Pancreas (tissue), 10 donors: ENCODE data around the gene GHRHR. TPM values are rescaled to one million over a fixed set of nuclear protein-coding genes. Genes with fewer than 3 reads are reported as not detected.

Source experiments
- ATAC-seq, 4 donors: fragments of 200-7000 bp; cut with Tn5 transposase; one replicate each; pipeline versions ENCODE4 v1.8.0 to v1.9.1; 2020; ENCODE audit warnings: mild to moderate bottlenecking in 4 of 4, moderate library complexity in 4 of 4
- DNase-seq, 6 donors: peaks; one replicate each; pipeline ENCODE4 v3.0.0-alpha.2; 2020
- FAIRE-seq: peaks from 2 replicates; lab custom pipeline; 2012; peaks lifted over from hg19 to GRCh38; lab: Jason Lieb, UNC
- H3K27ac ChIP-seq, 4 donors: fragments of 200-600 bp; sonication (generic); 1 replicate in 3 of 4; 2 replicates in 1 of 4; pipeline versions ENCODE4 v1.5.0 to v1.8.0; 2020
- H3K27me3 ChIP-seq, 4 donors: fragments of 200-600 bp; one replicate each; pipeline ENCODE4 v1.8.0; 2021
- H3K36me3 ChIP-seq, 3 donors: fragments of 200-600 bp; sonication (generic) in 1 of 3; one replicate each; pipeline versions ENCODE4 v1.5.0 to v1.8.0; 2020 to 2021
- H3K4me1 ChIP-seq, 3 donors: fragments of 200-600 bp; one replicate each; pipeline ENCODE4 v1.8.0; 2021
- H3K4me3 ChIP-seq, 4 donors: fragments of 200-600 bp; sonication (generic) in 2 of 4; one replicate each; pipeline versions ENCODE4 v1.5.0 to v1.8.0; 2020 to 2021
- H3K9me3 ChIP-seq, 4 donors: fragments of 200-600 bp; one replicate each; pipeline ENCODE4 v1.8.0; 2021
- WGBS, 2 donors: extraction: QIAGEN DNeasy Blood & Tissue Kit; methylation state at CpG; one replicate each; pipeline ENCODE4 v1.1.7; 2013; 5-methylcytosine and 5-hydroxymethylcytosine counted together
- intact Hi-C, 3 donors: fragments of 100-400 bp; cut with DNase I; formaldehyde crosslinking; loops; one replicate each; pipeline versions ENCODE4 v1.11.1 to v1.14.2; 2022
- polyA plus RNA-seq, 2 donors: library from polyadenylated mRNA; stranded (reverse); fragments of 200-250 nt; gene quantifications; one replicate each; pipeline ENCODE4 v1.2.3, GENCODE V29; 2013
- total RNA-seq, 6 donors: library from RNA; stranded (reverse); fragmentation: NEBNext Ultra II Directional in 4 of 6; extraction: Animal tissue kit (Norgen Biotek cat#: 25700) in 4 of 6; gene quantifications; one replicate each; pipeline versions ENCODE4 v1.2.1 to v1.2.4, GENCODE V29; 2021 to 2023
- TF ChIP-seq, protein P1 (sequence below), 4 donors: fragments of 200-600 bp; sonication (generic) in 3 of 4; IDR thresholded peaks; one replicate each; pipeline versions ENCODE4 v1.5.0 to v1.8.0; 2021; ENCODE audit warnings: antibody characterized with exemption in 4 of 4
- donor health status: healthy with polysubstance abuse.
- donor health status: DM: no; HTN: no; CAD: no; lungs with moderate emphysema.
- donor health status: DM: no; HTN: no; CAD: no.
- donor health status: control.
- donor health status: control.
- donor health status: Bipolar disorder and iron deficiency.
- donor health status: DM: yes; HTN: yes; CAD: no.
- donor health status: DM: no; HTN: no; CAD: no.
- donor health status: DM: no; HTN: no; CAD: no.
- donor health status: DM: yes; HTN: yes; CAD: no.

The GHRHR gene
- total and polyA plus RNA-seq, 8 donors, result 0.34 to 0.55 (median 0.47) TPM; not detected in 5

DNA sequence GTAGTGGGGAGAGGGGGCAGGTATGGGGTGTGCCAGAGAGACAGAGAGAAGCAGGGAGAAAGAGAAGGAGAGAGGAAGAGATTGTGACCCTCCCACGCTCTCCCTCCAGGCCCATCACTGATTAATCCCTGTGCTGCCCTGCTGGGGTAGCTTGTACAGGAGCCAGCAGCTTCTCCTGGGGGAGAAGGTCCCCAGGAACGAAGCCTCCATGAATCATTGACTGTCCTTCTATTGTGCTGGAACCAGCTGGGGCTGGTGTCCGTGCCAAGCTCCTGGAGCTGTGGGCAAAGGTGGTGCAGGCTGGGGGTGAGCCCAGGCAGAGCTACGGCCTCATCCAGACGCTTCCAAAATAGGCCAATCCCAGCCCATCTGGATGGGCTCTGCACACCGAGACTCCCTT is 31.2 kb upstream of the GHRHR start:
- TF ChIP-seq, protein P1, sequence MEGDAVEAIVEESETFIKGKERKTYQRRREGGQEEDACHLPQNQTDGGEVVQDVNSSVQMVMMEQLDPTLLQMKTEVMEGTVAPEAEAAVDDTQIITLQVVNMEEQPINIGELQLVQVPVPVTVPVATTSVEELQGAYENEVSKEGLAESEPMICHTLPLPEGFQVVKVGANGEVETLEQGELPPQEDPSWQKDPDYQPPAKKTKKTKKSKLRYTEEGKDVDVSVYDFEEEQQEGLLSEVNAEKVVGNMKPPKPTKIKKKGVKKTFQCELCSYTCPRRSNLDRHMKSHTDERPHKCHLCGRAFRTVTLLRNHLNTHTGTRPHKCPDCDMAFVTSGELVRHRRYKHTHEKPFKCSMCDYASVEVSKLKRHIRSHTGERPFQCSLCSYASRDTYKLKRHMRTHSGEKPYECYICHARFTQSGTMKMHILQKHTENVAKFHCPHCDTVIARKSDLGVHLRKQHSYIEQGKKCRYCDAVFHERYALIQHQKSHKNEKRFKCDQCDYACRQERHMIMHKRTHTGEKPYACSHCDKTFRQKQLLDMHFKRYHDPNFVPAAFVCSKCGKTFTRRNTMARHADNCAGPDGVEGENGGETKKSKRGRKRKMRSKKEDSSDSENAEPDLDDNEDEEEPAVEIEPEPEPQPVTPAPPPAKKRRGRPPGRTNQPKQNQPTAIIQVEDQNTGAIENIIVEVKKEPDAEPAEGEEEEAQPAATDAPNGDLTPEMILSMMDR (IDR thresholded peaks at IDR 0.05), result no peak
- intact Hi-C loops, result no loop called here
- WGBS, 2 donors, result 58 to 65% methylated on average over 6 of the region's 6 CpGs
- H3K9me3 ChIP-seq, result no peaks in the 10 kb centered on the region
- FAIRE-seq (no peak), DNase-seq (peak; percentile 15 to 78 (median 67)), ATAC-seq (peak; percentile 47 to 63 (median 57))
- no peaks in the 10 kb centered on the region for H3K27me3 ChIP-seq
- H3K36me3 ChIP-seq, result no peaks in the 10 kb centered on the region
- no peak overlapping the region for H3K4me3 ChIP-seq
- no peaks in the 10 kb centered on the region for H3K4me1 ChIP-seq
- peak overlapping the region; percentile 75 to 84 (median 77) for H3K27ac ChIP-seq

DNA sequence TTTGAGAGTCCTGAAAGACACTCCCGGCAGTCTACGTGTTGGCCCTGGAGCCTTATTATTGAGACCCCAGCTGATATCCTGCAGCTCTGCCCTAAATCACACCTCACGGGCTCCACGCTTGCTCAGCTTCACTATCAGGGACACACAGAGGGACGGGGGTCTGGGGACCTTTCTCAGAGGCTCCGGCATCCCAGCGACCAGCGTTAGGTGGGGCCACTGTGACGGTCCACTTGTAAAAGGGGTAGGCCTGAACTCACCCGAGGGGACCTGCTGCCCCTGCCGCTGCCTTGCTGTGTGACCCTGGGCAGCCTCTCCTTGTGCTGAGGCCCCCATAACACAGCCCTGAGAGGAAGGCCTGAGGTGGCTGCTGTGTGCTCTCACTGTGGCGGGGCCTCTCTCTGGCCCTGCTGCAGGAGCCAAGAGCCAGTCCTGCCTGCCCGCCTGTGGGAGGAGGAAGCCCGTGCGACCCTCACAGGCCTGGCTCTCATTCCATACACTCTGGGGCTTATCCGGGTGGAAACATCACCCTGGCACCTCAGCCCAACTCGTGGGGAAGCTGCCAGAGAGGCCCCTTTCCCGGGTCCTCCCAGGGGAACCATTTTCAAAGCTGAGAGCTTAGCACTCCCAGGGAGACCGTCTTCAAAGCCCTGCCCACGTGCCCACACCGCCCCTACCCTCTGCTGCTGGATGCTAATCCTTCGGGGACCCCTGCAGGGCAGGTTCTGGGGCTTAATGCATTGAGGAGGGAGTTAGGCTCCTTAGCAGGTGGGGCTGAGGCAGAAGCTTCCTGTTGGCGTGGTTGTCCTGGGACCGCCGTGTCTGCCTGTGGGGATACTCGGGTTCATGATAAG is 30.4 kb upstream of the GHRHR start:
- TF ChIP-seq, protein P1 (IDR thresholded peaks at IDR 0.05), result no peak
- FAIRE-seq (no peak), ATAC-seq (no peak), DNase-seq (peak in 3 of 6 donors; percentile 13 to 64 (median 53))
- Histone ChIP-seq H3K36me3 (no peaks in the 10 kb centered on the region), H3K4me3 (no peak overlapping the region), H3K27me3 (no peaks in the 10 kb centered on the region), H3K9me3 (no peaks in the 10 kb centered on the region), H3K27ac (peak overlapping the region; percentile 75 to 84 (median 77)), H3K4me1 (no peaks in the 10 kb centered on the region)
- 74% methylated on average over 26 of the region's 26 CpGs for WGBS, 2 donors
- intact Hi-C loops, result no loop called here

DNA sequence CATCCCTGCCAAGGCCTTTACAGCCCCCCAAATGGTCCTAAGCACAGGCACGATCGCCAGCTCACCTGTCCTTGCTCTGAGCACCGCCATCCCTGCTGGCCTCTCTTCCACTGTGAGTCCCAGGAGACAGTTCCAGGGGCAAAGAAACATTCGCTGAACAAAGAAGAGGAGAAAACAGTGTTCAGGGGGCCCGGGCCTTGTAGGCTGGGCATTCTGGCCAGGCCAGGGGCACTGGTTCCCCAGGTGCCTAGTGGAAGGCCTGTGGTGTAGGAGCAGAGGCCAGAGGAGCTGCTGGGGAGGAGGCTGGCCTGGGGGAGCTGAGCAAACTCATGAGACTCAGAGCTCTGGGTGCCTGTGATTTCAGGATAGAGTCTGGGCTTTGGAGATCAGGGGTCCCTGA is 29.5 kb upstream of the GHRHR start:
- Histone ChIP-seq H3K36me3 (no peaks in the 10 kb centered on the region), H3K27ac (peak overlapping the region; percentile 31 to 84 (median 77)), H3K4me3 (no peak overlapping the region), H3K9me3 (no peaks in the 10 kb centered on the region), H3K27me3 (no peaks in the 10 kb centered on the region), H3K4me1 (no peaks in the 10 kb centered on the region)
- DNase-seq (peak in 2 of 6 donors; percentile 8 to 35), ATAC-seq (no peak), FAIRE-seq (no peak)
- TF ChIP-seq, protein P1 (IDR thresholded peaks at IDR 0.05), result no peak
- intact Hi-C loops, result no loop called here
- WGBS, 2 donors, result 61 to 65% methylated on average over 5 of the region's 5 CpGs

DNA sequence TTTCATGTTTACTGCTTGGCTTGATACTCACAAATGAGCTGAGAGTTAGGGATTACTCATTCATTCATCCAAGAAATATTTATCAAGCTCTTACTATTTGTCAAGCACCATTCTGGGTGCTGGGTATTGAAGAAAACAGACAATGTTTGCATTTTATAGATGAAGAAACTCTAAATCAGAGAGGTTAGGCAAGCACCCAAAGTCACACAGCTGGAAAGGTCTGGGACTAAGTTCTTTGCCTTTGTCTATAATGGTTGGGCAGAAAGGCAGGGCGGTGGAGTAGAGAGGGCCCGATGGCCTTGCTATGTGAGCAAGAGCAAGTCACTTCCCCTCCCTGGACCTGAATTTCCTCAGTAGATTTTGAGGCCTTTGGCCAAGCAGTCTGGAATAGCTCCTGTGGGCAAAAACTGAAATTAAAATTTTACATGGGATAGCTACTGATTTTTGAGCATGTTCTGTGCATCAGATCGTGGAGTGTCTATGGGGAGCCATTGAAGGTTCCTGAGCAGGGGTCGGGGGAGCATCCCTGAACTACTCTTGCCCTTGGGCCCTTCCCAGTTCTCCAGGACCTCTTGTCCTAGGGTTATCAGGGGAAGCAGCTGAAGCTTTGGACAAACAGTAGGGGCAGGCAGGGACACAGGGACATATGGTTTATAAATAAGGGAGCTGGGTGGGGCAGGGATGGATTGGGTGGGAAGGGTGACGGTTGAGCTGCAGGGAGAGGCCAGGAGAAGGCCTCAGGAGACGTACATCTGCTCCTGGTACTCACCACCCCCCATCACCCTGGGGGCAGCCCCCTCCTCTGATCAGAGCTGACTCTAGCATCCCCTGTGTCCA is 28.8 kb upstream of the GHRHR start:
- 83 to 86% methylated on average over 6 of the region's 6 CpGs for WGBS, 2 donors
- Histone ChIP-seq H3K9me3 (no peaks in the 10 kb centered on the region), H3K4me1 (no peaks in the 10 kb centered on the region), H3K27me3 (no peaks in the 10 kb centered on the region), H3K36me3 (no peaks in the 10 kb centered on the region), H3K27ac (peak overlapping the region in 3 of 4 donors; percentile 76 to 84 (median 78)), H3K4me3 (no peak overlapping the region)
- FAIRE-seq (no peak), DNase-seq (peak in 1 of 6 donors; percentile 68), ATAC-seq (no peak)
- TF ChIP-seq, protein P1 (IDR thresholded peaks at IDR 0.05), result no peak
- intact Hi-C loops, result no loop called here
